Activated naive CD4-positive, alpha-beta T cell treated with anti-CD3 and anti-CD28 coated beads for 36 hours (primary cell): Measurements from ENCODE around the gene TAS2R4. TPM values are rescaled to one million over a fixed set of nuclear protein-coding genes. Genes with fewer than 3 reads are reported as not detected.

Experiments
- total RNA-seq, 2 experiments: library from RNA; stranded (reverse); gene quantifications; one replicate each; pipeline ENCODE4 v1.2.3, GENCODE V29; 2021

Gene TAS2R4
- total RNA-seq, 2 experiments from 2014 or later = 0.38 to 0.40 TPM

Other genes with a start within 250 kb of the TAS2R4 start
- 10 to 100 TPM; 35.8 to 37.9 TPM for gene AGK, start 225.3 kb upstream of the TAS2R4 start, total RNA-seq
- gene DENND11, start 74.5 kb upstream of the TAS2R4 start, total RNA-seq = 10 to 100 TPM; 29.8 to 30.7 TPM
- not detected for gene WEE2, start 68.3 kb upstream of the TAS2R4 start, total RNA-seq
- gene SSBP1, start 38.3 kb upstream of the TAS2R4 start, total RNA-seq = 100 to 1,000 TPM; 202 to 230 TPM
- under 1 TPM; 0.69 to 0.96 TPM for gene TAS2R3, start 12.6 kb upstream of the TAS2R4 start, total RNA-seq
- under 1 TPM; 0.95 to 0.99 TPM for gene TAS2R5, start 13.5 kb downstream of the TAS2R4 start, total RNA-seq
- gene PRSS37, start 64.8 kb downstream of the TAS2R4 start, total RNA-seq = not detected
- not detected for gene OR9A4, start 139.7 kb downstream of the TAS2R4 start, total RNA-seq
- not detected for gene CLEC5A, start 170.3 kb downstream of the TAS2R4 start, total RNA-seq
- gene TAS2R38, start 197.1 kb downstream of the TAS2R4 start, total RNA-seq = not detected
- not detected for gene MGAM, start 219.2 kb downstream of the TAS2R4 start, total RNA-seq